GM12878 (cell line): ENCODE data around the gene KIAA1586. TPM values are rescaled to one million over a fixed set of nuclear protein-coding genes. Genes with fewer than 3 reads are reported as not detected.

Experiments
- ATAC-seq: fragments of 200-7000 bp; cut with Tn5 transposase; 3 replicates; pipeline ENCODE4 v1.9.1; 2020; ENCODE audit warnings: mild to moderate bottlenecking, moderate library complexity
- BruUV-seq: library from RNA; stranded (reverse); fragments of 400-500 nt; replicated peaks from 2 replicates; lab custom pipeline; 2021; lab: Mats Ljungman, UMichigan
- CTCF ChIA-PET: fragments of 300-600 bp; sonication (Branson Sonifier 250); formaldehyde crosslinking; extraction: SDS; loops from one replicate; lab custom pipeline; 2021; ENCODE audit warnings: inconsistent platforms; lab: Yijun Ruan, JAX
- POLR2A ChIA-PET: fragments of 350-600 bp; formaldehyde crosslinking; extraction: SDS; loops from one replicate; lab custom pipeline; 2021; ENCODE audit warnings: inconsistent platforms; lab: Charles Lee
- RAD21 ChIA-PET: fragments of 300-600 bp; sonication (Branson Sonifier 250); formaldehyde crosslinking; loops from one replicate; lab custom pipeline; 2023; ENCODE audit warnings: antibody characterized with exemption; ENCODE audit not compliant: unreplicated experiment; lab: Charles Lee
- SMC1A ChIA-PET: fragments of 300-600 bp; sonication (Branson Sonifier 250); formaldehyde crosslinking; loops from one replicate; lab custom pipeline; 2023; ENCODE audit not compliant: unreplicated experiment, uncharacterized antibody; lab: Charles Lee
- DNase-seq: peaks from one replicate; pipeline ENCODE4 v3.0.0-alpha.2; 2011; ENCODE audit warnings: low read depth, low spot score
- FAIRE-seq: peaks from 3 replicates; lab custom pipeline; 2011; peaks lifted over from hg19 to GRCh38; lab: Jason Lieb, UNC
- H2AFZ ChIP-seq: 2 replicates; pipeline ENCODE4 v1.6.0; 2011; ENCODE audit warnings: low read depth, low read length, control low read depth; ENCODE audit not compliant: control insufficient read depth
- H3K27ac ChIP-seq: 2 replicates; pipeline ENCODE4 v1.5.1; 2011; ENCODE audit warnings: control low read depth; ENCODE audit not compliant: control insufficient read depth, insufficient read depth
- H3K27me3 ChIP-seq, 2 experiments: replicated peaks in 1 of 2; 2 replicates each; pipeline versions ENCODE4 v1.6.0 to v1.6.1; 2011; ENCODE audit warnings: low read length in 1 of 2; ENCODE audit not compliant: control insufficient read depth in 2 of 2, insufficient read depth in 2 of 2
- H3K36me3 ChIP-seq, 2 experiments: 2 replicates each; pipeline ENCODE4 v1.5.1; 2011; ENCODE audit warnings: low read length in 1 of 2; ENCODE audit not compliant: control insufficient read depth in 2 of 2, insufficient read depth in 2 of 2
- H3K4me1 ChIP-seq: 2 replicates; pipeline ENCODE4 v1.6.1; 2011; ENCODE audit warnings: mild to moderate bottlenecking, low read length, moderate library complexity, mixed read lengths; ENCODE audit not compliant: control insufficient read depth, insufficient read depth
- H3K4me2 ChIP-seq: 2 replicates; pipeline ENCODE4 v1.6.0; 2011; ENCODE audit warnings: control low read depth; ENCODE audit not compliant: control insufficient read depth, insufficient read depth
- H3K4me3 ChIP-seq: fragments of 200-600 bp; sonication (generic); 2 replicates; pipeline ENCODE4 v1.5.1; 2016
- H3K79me2 ChIP-seq: 2 replicates; pipeline ENCODE4 v1.6.0; 2011; ENCODE audit warnings: low read length; ENCODE audit not compliant: control insufficient read depth, insufficient read depth
- H3K9ac ChIP-seq: 2 replicates; pipeline ENCODE4 v1.8.0; 2011; ENCODE audit warnings: low read length, control low read depth, mixed read lengths; ENCODE audit not compliant: control insufficient read depth, insufficient read depth
- H3K9me3 ChIP-seq: replicated peaks from 3 replicates; pipeline ENCODE4 v1.5.1; 2011; ENCODE audit warnings: mild to moderate bottlenecking, low read length; ENCODE audit not compliant: control insufficient read depth, insufficient read depth
- H4K20me1 ChIP-seq: 2 replicates; pipeline ENCODE4 v1.6.0; 2011; ENCODE audit not compliant: control insufficient read depth, insufficient read depth
- BHLHE40 ChIP-seq, 2 experiments: fragments of 450-650 bp in 1 of 2; IDR thresholded peaks; 2 replicates each; pipeline ENCODE4 v1.6.1; 2011 to 2017; ENCODE audit warnings: low read depth in 2 of 2, borderline replicate concordance in 1 of 2, improper control_type of control experiment in 1 of 2, low read length in 1 of 2, mild to moderate bottlenecking in 1 of 2
- CHD4 ChIP-seq: fragments of 200-600 bp; sonication (generic); IDR thresholded peaks from 2 replicates; pipeline ENCODE4 v1.6.1; 2016; ENCODE audit warnings: mild to moderate bottlenecking
- EGR1 ChIP-seq, 2 experiments: IDR thresholded peaks; 1 replicate in 1 of 2; 2 replicates in 1 of 2; pipeline ENCODE4 v1.6.1; 2011 to 2012; ENCODE audit warnings: low read depth in 2 of 2, low read length in 2 of 2, borderline replicate concordance in 1 of 2, mild to moderate bottlenecking in 1 of 2, moderate library complexity in 1 of 2
- HDAC6 ChIP-seq: fragments of 200-600 bp; sonication (generic); IDR thresholded peaks from one replicate; pipeline ENCODE4 v1.8.0; 2017; ENCODE audit warnings: antibody characterized with exemption; ENCODE audit not compliant: unreplicated experiment
- HDGF ChIP-seq: fragments of 450-650 bp; IDR thresholded peaks from 2 replicates; pipeline ENCODE4 v1.6.1; 2016; ENCODE audit warnings: antibody characterized with exemption
- IRF5 ChIP-seq: fragments of 450-650 bp; IDR thresholded peaks from 2 replicates; pipeline ENCODE4 v1.6.1; 2017; ENCODE audit warnings: borderline replicate concordance
- JUND ChIP-seq: IDR thresholded peaks from 2 replicates; pipeline ENCODE4 v1.6.1; 2012; ENCODE audit warnings: low read depth, mild to moderate bottlenecking, low read length, improper control_type of control experiment, moderate library complexity
- MLLT1 ChIP-seq: fragments of 450-650 bp; IDR thresholded peaks from 2 replicates; pipeline ENCODE4 v1.6.1; 2016; ENCODE audit warnings: mild to moderate bottlenecking
- NR2C2 ChIP-seq: IDR thresholded peaks from 2 replicates; pipeline ENCODE4 v1.6.1; 2011; ENCODE audit warnings: borderline replicate concordance, low read depth; ENCODE audit not compliant: control insufficient read depth, insufficient read length
- RBBP5 ChIP-seq: fragments of 200-600 bp; sonication (generic); conservative IDR thresholded peaks from 2 replicates; pipeline ENCODE4 v1.6.1; 2016
- RCOR1 ChIP-seq: conservative IDR thresholded peaks from 2 replicates; pipeline ENCODE4 v1.6.1; 2012; ENCODE audit warnings: low read depth, low read length, improper control_type of control experiment
- RELA ChIP-seq: fragments of 450-650 bp; IDR thresholded peaks from 2 replicates; pipeline ENCODE4 v1.8.0; 2014; ENCODE audit warnings: borderline replicate concordance; ENCODE audit not compliant: partially characterized antibody
- SREBF1 ChIP-seq: IDR thresholded peaks from 2 replicates; pipeline ENCODE4 v1.6.1; 2012; ENCODE audit warnings: mild to moderate bottlenecking, low read length
- WRNIP1 ChIP-seq: IDR thresholded peaks from 2 replicates; pipeline ENCODE4 v1.6.1; 2011; ENCODE audit warnings: low read depth, low read length, improper control_type of control experiment, borderline replicate concordance
- ZBTB4 ChIP-seq: fragments of 450-650 bp; formaldehyde crosslinking; IDR thresholded peaks from 2 replicates; pipeline ENCODE4 v1.4.0; 2022; ENCODE audit warnings: mild to moderate bottlenecking, moderate library complexity
- ZNF207 ChIP-seq: fragments of 450-650 bp; IDR thresholded peaks from 2 replicates; pipeline ENCODE4 v1.6.1; 2014; ENCODE audit warnings: antibody characterized with exemption, mild to moderate bottlenecking, borderline replicate concordance
- WGBS: methylation state at CpG from one replicate; pipeline ENCODE4 v1.1.6; 2016; ENCODE audit warnings: low lambda C conversion rate; ENCODE audit not compliant: insufficient replicate concordance, insufficient coverage; ENCODE audit errors: missing lambda C conversion rate; 5-methylcytosine and 5-hydroxymethylcytosine counted together
- in situ Hi-C: fragments of 300-500 bp; cut with MboI; formaldehyde crosslinking; loops from 9 replicates; pipeline ENCODE4 v1.14.3; 2018; ENCODE audit warnings: mixed read lengths
- intact Hi-C: fragments of 100-400 bp; cut with micrococcal nuclease; formaldehyde crosslinking; loops from one replicate; pipeline ENCODE4 v1.14.2; 2022; ENCODE audit not compliant: unreplicated experiment
- polyA plus RNA-seq, 11 experiments: library from polyadenylated mRNA; depleted of rRNA in 4 of 11; unstranded in 6 of 11; stranded (reverse) in 5 of 11; fragments of >200 nt; fragmentation: Nextera tagmentation in 4 of 11; fragmentation: Illumina TruSeq in 1 of 11; extraction: Ambion mirVana in 4 of 11; extraction: Trizol in 1 of 11; gene quantifications; 1 replicate in 1 of 11; 2 replicates in 10 of 11; pipeline versions ENCODE4 v1.2.1 to v1.2.3, GENCODE V29; 2011 to 2016; ENCODE audit warnings: inconsistent platforms in 2 of 11, missing spikeins in 2 of 11, low read depth in 1 of 11
- total RNA-seq, 4 experiments: library from RNA; depleted of rRNA in 3 of 4; stranded (reverse); fragments of >200 nt in 3 of 4; fragmentation: Illumina TruSeq in 1 of 4; extraction: Trizol in 1 of 4; gene quantifications; 2 replicates each; pipeline versions ENCODE4 v1.2.1 to v1.2.3, GENCODE V29; 2013 to 2021
- TF ChIP-seq, protein P1 (sequence below): IDR thresholded peaks from 2 replicates; pipeline ENCODE4 v1.6.1; 2012; ENCODE audit warnings: low read depth, low read length, improper control_type of control experiment

Gene KIAA1586
- total and polyA plus RNA-seq, 10 of the 15 experiments (the other 5 are each of a cell fraction or from before 2014, with no cell fraction given), result 13.1 to 33.1 (median 21.2) TPM

DNA sequence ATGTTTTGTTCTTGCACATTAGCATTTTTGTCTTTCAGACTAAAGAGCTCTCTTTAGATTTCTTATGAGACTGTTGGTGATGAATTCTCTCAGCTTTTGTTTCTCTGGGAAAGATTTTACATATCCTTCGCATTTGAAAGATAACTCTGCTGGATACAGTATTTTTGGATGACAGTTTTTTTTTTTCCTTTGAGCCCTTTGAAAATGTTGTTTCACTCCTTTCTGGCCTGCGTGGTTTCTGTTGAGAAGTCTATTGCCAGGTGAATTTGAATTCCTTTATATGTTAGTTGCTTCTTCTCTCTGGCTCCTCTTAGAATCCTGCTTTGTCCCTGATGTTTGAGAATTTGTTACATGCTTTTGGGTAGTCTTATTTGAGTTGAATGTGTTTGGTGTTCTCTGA lies 22.2 kb upstream of the KIAA1586 start:
- H4K20me1 ChIP-seq, result no peaks in the 10 kb centered on the region
- BruUV-seq, result no TSS peak
- SMC1A ChIA-PET, result interaction anchor here (1.0 to 1.9 kb wide), 3 partner anchors 52 to 122 kb away, joined by 3 to 6 read pairs (median 4); no protein-coding TSS in a partner anchor
- POLR2A ChIA-PET, result no interaction called here
- H3K79me2 ChIP-seq, result no peaks in the 10 kb centered on the region
- H3K4me3 ChIP-seq, result no peak overlapping the region
- in situ Hi-C loops (loop anchor here (5.0 kb wide), 1 partner anchor 117 kb away; no protein-coding TSS in a partner anchor), intact Hi-C loops (loop anchor here (5.0 kb wide), 1 partner anchor 293 kb away; the partner anchor contains the start of gene PRIM2)
- no peaks in the 10 kb centered on the region for H3K36me3 ChIP-seq
- H3K27me3 ChIP-seq, result no peaks in the 10 kb centered on the region
- H3K9ac ChIP-seq, result no peak overlapping the region
- no peak overlapping the region for H3K27ac ChIP-seq
- FAIRE-seq, result no peak
- 32% methylated on average over 2 of the region's 2 CpGs for WGBS
- H3K4me2 ChIP-seq, result no peak overlapping the region
- no peak for ATAC-seq
- peaks cover 5% of the 10 kb centered on the region; the same call in 1 of the 3 replicates for H3K9me3 ChIP-seq
- RAD21 ChIA-PET, result interaction anchor here (1.7 kb wide), 1 partner anchor 121 kb away, joined by 9 read pairs; no protein-coding TSS in a partner anchor
- no peak overlapping the region for H2AFZ ChIP-seq
- no peak for DNase-seq
- H3K4me1 ChIP-seq, result no peaks in the 10 kb centered on the region
- CTCF ChIA-PET, result interaction anchor here (1.0 to 2.8 kb wide), 4 partner anchors 116 to 134 kb away, joined by 3 to 38 read pairs (median 5); no protein-coding TSS in a partner anchor
- TF ChIP-seq EGR1 (IDR thresholded peaks at IDR 0.05; ENCODE audit: borderline replicate concordance in 1 of 2, low read depth in 2 of 2, low read length in 2 of 2), result no peak
- TF ChIP-seq JUND, result no peak
- no peak for TF ChIP-seq RELA
- TF ChIP-seq ZNF207, result no peak
- TF ChIP-seq WRNIP1, result no peak
- no peak for TF ChIP-seq NR2C2
- TF ChIP-seq MLLT1, result no peak
- no peak for TF ChIP-seq BHLHE40 (IDR thresholded peaks at IDR 0.05; ENCODE audit: borderline replicate concordance in 1 of 2, low read depth in 2 of 2, low read length in 1 of 2)
- no peak for TF ChIP-seq ZBTB4 (CRISPR knock-in tag)
- no peak for TF ChIP-seq RBBP5
- no peak for TF ChIP-seq IRF5
- no peak for TF ChIP-seq SREBF1
- TF ChIP-seq RCOR1, result no peak
- TF ChIP-seq, protein P1, sequence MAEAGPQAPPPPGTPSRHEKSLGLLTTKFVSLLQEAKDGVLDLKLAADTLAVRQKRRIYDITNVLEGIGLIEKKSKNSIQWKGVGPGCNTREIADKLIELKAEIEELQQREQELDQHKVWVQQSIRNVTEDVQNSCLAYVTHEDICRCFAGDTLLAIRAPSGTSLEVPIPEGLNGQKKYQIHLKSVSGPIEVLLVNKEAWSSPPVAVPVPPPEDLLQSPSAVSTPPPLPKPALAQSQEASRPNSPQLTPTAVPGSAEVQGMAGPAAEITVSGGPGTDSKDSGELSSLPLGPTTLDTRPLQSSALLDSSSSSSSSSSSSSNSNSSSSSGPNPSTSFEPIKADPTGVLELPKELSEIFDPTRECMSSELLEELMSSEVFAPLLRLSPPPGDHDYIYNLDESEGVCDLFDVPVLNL, result no peak
- TF ChIP-seq HDGF, result no peak
- no peak for TF ChIP-seq HDAC6
- TF ChIP-seq CHD4, result no peak
